ENCODE measurements around the gene CCL19. TPM values are rescaled to one million over a fixed set of nuclear protein-coding genes. Genes with fewer than 3 reads are reported as not detected.

CCL19 gene
- polyA plus RNA-seq, 1 experiment = not detected

DNA sequence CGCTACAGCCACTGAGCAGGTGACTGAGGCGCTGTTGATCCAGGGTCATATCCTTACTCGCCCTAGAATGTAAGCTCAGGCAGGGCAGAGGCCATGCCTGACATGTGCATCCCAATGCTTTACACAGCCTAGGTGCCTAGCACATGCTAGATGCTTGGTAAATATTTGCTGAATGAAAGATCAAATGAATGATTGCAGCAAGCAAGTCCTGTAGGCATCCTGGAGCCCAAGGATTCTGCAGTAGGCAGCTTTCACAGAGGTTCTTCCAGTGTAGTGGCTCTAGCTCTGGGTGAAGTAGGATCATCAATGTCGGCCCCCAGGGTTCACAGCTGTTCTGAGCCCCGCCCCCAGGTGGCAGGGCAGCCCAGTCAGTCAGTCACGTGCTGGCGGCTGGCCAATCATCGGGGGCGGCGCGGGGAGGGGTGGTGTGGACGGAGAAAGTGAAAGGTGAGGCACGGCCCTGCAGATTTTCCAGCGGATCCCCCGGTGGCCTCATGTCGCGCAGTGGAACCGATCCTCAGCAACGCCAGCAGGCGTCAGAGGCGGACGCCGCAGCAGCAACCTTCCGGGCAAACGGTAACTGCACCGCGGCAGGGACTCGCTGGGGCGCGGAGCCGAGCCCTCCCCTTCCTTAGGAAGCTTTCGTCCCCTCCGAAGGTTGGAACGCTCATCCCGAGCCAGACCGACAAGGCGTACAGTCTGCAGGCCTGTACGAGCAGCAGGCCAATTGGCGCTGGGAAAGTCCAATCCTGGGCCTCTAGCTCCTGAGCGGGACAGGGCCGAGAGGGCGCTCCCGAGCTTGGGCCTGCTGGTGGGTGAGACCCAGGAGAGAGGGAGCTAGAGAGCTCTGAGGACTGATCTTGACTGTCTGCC is 44.6 kb downstream of the CCL19 start, which contains the start of gene GALT:
Gene GALT (plus strand): TSS at position 465 of the 873 bp plus-strand sequence. CDS start 30 bp downstream, at position 495.
- ChIA-PET POLR2A (interaction anchor here (0.5 to 3.0 kb wide), 6 partner anchors 9 to 423 kb away, joined by 3 to 17 read pairs (median 6); partner anchors contain the start of genes DCTN3 and SIGMAR1), CTCF (interaction anchor here (0.6 to 5.4 kb wide), 14 partner anchors 8 to 219 kb away, joined by 3 to 63 read pairs (median 4); partner anchors contain the start of genes DCTN3 and SIGMAR1)
- peak; percentile 45 for DNase-seq (ENCODE audit: low read depth, low spot score)
- peak within 1 kb of the TSS; percentile 93 for H3K4me3 ChIP-seq (ENCODE audit: low read depth, low read length)
- no peaks in the 10 kb centered on the region for H3K27me3 ChIP-seq (ENCODE audit: control insufficient read depth, insufficient read depth, low read length)
- TF ChIP-seq, protein P1, sequence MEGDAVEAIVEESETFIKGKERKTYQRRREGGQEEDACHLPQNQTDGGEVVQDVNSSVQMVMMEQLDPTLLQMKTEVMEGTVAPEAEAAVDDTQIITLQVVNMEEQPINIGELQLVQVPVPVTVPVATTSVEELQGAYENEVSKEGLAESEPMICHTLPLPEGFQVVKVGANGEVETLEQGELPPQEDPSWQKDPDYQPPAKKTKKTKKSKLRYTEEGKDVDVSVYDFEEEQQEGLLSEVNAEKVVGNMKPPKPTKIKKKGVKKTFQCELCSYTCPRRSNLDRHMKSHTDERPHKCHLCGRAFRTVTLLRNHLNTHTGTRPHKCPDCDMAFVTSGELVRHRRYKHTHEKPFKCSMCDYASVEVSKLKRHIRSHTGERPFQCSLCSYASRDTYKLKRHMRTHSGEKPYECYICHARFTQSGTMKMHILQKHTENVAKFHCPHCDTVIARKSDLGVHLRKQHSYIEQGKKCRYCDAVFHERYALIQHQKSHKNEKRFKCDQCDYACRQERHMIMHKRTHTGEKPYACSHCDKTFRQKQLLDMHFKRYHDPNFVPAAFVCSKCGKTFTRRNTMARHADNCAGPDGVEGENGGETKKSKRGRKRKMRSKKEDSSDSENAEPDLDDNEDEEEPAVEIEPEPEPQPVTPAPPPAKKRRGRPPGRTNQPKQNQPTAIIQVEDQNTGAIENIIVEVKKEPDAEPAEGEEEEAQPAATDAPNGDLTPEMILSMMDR (IDR thresholded peaks at IDR 0.05; ENCODE audit: low read depth, low read length) = peak; percentile 68
- no peaks in the 10 kb centered on the region; the same call in 1 of the 2 replicates for H3K9me3 ChIP-seq (ENCODE audit: control insufficient read depth, insufficient read depth, low read length)
- H3K27ac ChIP-seq (ENCODE audit: low read depth, low read length) = peak within 1 kb of the TSS; percentile 75

DNA sequence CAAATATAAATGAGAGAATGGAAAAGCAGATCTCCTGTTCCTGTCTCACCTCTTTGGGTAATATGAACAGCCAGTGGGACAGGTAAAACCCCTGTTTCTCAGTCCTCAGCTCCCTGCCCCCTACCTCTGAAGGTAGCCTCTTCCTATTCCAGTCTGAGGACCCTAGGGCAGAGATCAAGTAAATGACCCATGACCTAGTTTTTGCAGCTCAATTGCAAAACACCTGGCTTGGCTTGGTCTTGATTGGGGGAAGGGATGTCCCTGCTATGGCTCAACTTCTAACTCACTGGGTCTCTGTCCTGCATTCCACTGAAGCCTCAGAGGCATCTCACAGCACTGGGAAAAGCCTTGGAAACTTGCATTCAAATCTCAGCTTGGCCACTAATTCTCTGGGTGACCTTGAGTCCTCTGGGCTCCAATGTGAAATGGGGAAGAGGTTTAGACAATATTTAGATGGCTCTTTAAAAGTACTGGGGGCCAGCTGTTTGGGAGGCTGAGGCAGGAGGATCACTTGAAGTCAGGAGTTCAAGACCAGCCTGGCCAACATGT is 46.2 kb downstream of the CCL19 start:
- Histone ChIP-seq H3K9me3 (ENCODE audit: control insufficient read depth, insufficient read depth, low read length) (no peaks in the 10 kb centered on the region; the same call in 1 of the 2 replicates), H3K27ac (ENCODE audit: low read depth, low read length) (no peak overlapping the region), H3K27me3 (ENCODE audit: control insufficient read depth, insufficient read depth, low read length) (no peaks in the 10 kb centered on the region), H3K4me3 (ENCODE audit: low read depth, low read length) (no peak overlapping the region)
- no peak for DNase-seq (ENCODE audit: low read depth, low spot score)
- ChIA-PET POLR2A (interaction anchor here (3.0 kb wide), 1 partner anchor 20 kb away, joined by 9 read pairs; no protein-coding TSS in a partner anchor), CTCF (interaction anchor here (0.6 to 5.4 kb wide), 3 partner anchors 10 to 399 kb away, joined by 3 to 63 read pairs (median 3); partner anchors contain the start of gene RPP25L)
- TF ChIP-seq, protein P1 (IDR thresholded peaks at IDR 0.05; ENCODE audit: low read depth, low read length) = no peak

GRCh38 chr9:34642679-34643078 is 48.4 kb downstream of the CCL19 start:
- DNase-seq (ENCODE audit: low read depth, low spot score) = no peak
- no peaks in the 10 kb centered on the region; the same call in 1 of the 2 replicates for H3K9me3 ChIP-seq (ENCODE audit: control insufficient read depth, insufficient read depth, low read length)
- TF ChIP-seq, protein P1 (IDR thresholded peaks at IDR 0.05; ENCODE audit: low read depth, low read length) = no peak
- H3K27me3 ChIP-seq (ENCODE audit: control insufficient read depth, insufficient read depth, low read length) = no peaks in the 10 kb centered on the region
- H3K4me3 ChIP-seq (ENCODE audit: low read depth, low read length) = no peak overlapping the region
- ChIA-PET CTCF (interaction anchor here (5.4 kb wide), 1 partner anchor 8 kb away, joined by 63 read pairs; no protein-coding TSS in a partner anchor), POLR2A (no interaction called here)
- H3K27ac ChIP-seq (ENCODE audit: low read depth, low read length) = no peak overlapping the region

Small RNA genes within 50 kb of the gene (small RNA-seq; reads per million reads assigned to genes)
- gene CCL27 (ENCODE audit: insufficient read length, low read depth) = not detected

Other genes with a start within 250 kb of the CCL19 start
- 8.0 and 9.8 TPM in 2 replicates for gene FAM219A, start 232.7 kb downstream of the CCL19 start, polyA plus RNA-seq (2011; rRNA removed)
- not detected in 2 replicates for gene DNAI1, start 232.5 kb downstream of the CCL19 start, polyA plus RNA-seq (2011; rRNA removed)
- gene ENHO, start 168.3 kb downstream of the CCL19 start, polyA plus RNA-seq (2011; rRNA removed) = 0.09 TPM in 1 of 2 replicates, not detected in the other
- not detected in 2 replicates for gene CNTFR, start 101.6 kb downstream of the CCL19 start, polyA plus RNA-seq (2011; rRNA removed)
- gene RPP25L, start 79.2 kb downstream of the CCL19 start, polyA plus RNA-seq (2011; rRNA removed) = 19.4 and 25.4 TPM in 2 replicates
- 97.6 and 103 TPM in 2 replicates for gene DCTN3, start 70.8 kb downstream of the CCL19 start, polyA plus RNA-seq (2011; rRNA removed)
- not detected in 2 replicates for gene ARID3C, start 62.2 kb downstream of the CCL19 start, polyA plus RNA-seq (2011; rRNA removed)
- 38.9 and 56.9 TPM in 2 replicates for gene SIGMAR1, start 53.5 kb downstream of the CCL19 start, polyA plus RNA-seq (2011; rRNA removed)
- gene GALT, start 44.6 kb downstream of the CCL19 start, polyA plus RNA-seq (2011; rRNA removed) = 24.8 and 28.4 TPM in 2 replicates
- gene IL11RA, start 39.1 kb downstream of the CCL19 start, polyA plus RNA-seq (2011; rRNA removed) = 14.6 and 19.0 TPM in 2 replicates
- gene CCL27, start 28.6 kb downstream of the CCL19 start, polyA plus RNA-seq (2011; rRNA removed) = not detected in 2 replicates
- gene CCL21, start 18.9 kb upstream of the CCL19 start, polyA plus RNA-seq (2011; rRNA removed) = not detected in 2 replicates

All from AG04450 (cell line).